ENCODE data around the gene CHORDC1.
"Not testable (repeated sequence)": the region's sequence is repeated elsewhere in the genome, so short reads cannot be mapped to it uniquely, and the experiment has no call there.

The CHORDC1 gene

GRCh38 chr11:90213322-90213721, 9.5 kb downstream of the CHORDC1 start:
- DNase-seq = no peak

DNA sequence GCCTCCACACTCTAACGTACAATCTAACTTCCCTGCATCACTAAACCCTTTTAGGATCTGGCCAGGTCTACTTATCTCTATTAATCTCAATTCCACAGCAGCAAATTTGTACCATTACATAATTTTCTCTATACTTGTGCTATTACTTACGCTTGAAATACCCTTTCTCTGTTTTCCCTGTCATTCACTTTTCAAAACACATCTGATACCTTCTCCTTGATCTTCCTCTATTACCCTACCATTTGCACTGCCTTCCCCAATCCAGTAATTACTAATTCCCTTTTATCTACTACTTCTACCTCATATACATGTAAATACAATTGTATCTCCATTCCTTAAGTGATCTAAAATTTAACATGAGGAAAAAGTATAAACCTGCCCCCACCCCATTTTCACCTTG, 14.0 kb downstream of the CHORDC1 start:
- no peak for DNase-seq

GRCh38 chr11:90207992-90208391, 14.9 kb downstream of the CHORDC1 start:
- DNase-seq = not testable (repeated sequence)

DNA sequence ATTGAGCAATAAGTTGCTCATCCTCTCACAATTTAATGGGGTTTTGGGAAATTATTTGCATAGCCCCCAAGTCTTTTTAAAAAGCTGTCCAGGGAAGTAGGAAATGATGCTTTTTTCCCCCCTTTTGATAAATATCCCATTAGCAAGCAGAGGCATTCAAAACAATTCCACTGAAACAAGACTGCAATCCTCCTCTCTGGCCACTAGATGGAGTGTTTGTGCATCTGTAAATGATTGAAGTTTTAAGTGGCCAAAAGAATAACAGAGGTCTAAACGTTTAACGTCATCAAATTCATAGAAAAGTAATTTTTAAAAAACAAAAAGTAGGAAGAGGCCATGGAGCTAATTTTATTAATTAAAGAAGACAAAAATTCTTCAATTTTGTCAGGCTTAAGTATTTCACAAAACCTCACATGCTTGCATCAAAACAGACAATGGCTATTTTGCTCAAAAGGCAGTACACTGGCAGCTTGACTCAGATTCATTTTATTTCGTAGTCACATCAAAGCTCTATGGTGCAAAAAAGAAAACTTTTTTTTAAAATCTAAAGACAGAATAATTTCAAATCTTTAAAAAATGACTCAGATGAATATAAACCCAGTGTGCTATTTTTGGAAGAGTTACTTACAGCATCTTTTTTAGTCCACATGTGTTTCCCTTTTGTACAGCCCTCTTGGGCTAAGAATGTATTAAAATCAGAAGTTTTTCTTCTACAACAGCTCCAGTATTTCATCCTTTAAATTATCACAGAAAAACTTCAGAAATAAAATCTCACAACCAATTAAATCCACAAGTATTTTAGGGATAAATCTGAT, 17.8 kb downstream of the CHORDC1 start:
- DNase-seq = peak; percentile 21

- DNase-seq = no peak
These were observed 18.4 kb downstream of the CHORDC1 start for GRCh38 chr11:90204407-90204806.

- no peak for DNase-seq
These were observed 20.5 kb downstream of the CHORDC1 start for GRCh38 chr11:90202342-90202741.

DNA sequence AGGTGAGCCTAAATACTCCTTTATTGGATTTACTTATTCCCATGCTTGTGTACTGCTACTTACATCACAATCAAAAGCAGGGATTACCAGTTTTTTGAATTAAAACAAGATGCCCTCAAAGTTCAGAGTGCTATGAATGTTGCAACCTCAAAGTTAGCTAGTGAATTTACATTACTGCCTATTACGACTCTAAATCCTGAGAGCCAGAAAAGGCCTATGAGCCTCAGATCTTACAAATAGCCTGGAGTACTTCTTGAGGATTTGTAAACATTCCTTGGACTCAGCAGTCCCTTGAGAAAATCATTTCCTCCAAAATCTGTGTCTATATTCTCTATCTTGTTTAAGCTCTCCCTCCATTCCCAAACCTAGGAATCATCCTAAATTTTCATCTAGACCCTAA, 25.5 kb downstream of the CHORDC1 start:
- no peak for DNase-seq

GRCh38 chr11:90192869-90193582, 29.8 kb downstream of the CHORDC1 start:
- DNase-seq = no peak

DNA sequence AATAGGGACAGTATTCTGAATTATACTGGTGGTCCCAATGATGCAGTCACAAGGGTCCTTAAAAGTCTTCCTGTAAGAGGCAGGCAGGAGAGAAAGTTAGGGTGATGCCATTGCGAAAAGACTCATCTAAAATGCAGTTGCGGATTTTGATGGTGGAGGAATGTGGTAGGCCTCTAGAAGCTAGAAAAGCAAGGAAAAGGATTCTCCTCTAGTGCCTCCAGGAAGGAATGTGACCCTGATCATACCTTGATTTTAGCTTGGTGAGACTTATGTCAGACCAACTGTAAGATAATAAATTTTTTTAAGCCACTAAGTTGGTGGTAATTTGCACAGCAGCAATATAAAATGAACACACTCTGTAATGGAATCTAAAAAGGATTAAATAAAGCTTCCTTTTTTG, 33.8 kb downstream of the CHORDC1 start:
- DNase-seq = no peak

DNA sequence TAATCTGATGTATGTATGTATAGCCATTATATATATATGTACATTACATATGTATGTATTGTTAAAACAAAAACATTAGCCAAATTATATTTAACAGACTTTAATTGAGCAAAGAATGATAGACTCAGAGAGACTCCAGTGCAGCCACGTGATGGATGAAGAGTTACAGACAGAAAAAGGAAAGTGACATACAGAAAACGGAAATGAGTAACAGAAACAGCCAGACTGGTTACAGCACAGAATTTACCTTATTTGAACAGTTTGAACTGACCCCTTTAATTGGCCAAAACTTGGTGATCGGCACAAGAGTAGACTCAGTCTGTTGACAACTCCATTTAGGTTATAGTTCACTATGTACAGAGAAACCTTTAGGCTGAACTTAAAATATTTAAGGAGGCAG, 35.0 kb downstream of the CHORDC1 start:
- DNase-seq = no peak

DNA sequence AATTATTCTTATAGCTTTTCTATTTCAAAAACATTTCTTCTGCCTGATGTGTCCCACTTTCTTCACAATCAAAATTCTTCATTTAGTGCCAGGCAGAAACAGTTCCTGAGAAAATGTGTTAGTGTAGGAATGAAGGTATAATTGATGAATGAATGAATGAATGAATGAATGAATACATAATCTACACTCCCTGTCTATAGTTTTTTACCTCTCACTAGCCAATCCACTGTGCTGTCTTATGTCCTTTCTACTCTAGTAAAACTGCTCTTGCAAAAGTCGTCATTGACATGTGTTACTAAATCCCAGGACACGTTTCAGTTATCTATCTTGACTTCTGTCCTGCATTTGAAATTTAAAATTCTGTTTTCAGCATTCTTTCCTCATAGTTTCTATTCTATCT, 42.9 kb downstream of the CHORDC1 start:
- no peak for DNase-seq

GRCh38 chr11:90178751-90179150, 44.1 kb downstream of the CHORDC1 start:
- no peak for DNase-seq

DNA sequence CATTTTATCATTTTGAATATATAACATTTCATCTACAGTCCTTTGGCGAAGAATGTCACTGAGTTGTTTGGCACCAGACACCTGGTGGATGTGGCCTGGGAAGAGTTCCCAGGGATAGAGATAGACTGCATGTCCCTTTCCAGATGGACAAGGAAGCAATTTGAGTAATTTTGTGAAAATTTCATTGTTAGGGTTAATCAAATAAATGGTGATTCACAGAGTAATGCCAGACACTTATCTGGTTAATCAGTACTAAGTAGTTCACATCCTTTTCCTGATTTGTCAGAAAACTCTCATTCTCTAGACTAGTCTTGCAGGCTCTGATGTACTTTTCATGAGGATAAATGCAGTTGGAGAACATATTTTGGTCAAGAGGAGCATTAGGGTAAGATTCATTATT, 46.8 kb downstream of the CHORDC1 start:
- DNase-seq = no peak

DNA sequence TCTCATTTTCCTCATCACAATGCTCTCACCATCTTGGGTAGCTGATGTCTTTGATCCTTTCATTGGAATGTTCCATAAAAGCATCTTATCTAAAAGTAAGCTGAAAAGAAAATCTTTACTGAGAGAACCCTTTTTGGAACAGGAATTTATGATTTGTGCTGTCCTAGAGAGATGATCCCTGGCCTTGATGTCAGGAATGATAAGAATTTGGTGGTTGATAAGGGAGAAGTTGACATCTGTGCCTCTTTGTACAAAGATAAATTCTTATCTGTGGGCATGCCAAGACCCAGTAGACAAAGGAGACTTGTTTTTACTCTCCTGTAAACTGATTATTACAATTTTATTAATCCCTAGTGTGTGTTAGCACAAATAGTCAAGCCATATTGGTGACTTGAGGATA, 51.5 kb downstream of the CHORDC1 start:
- DNase-seq = no peak

DNA sequence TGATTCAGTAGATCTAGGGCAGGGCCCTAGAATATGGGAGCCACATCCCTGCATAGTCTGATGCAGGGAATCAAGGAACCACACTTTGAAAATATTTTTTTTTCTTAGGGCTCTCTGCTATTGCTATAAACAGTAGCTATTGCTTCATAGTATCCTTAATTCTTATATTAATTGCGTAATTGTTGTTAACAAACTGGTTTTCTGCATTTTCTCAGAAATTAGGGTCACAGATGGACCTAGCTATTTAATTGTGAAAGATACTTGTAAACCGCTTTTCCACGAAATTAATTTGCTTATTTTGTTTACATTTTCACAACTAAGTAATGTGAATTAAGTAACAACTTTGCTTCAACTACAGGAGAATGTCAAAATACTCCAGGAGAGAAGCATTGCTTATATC, 54.3 kb downstream of the CHORDC1 start:
- no peak for DNase-seq

- not testable (repeated sequence) for DNase-seq
These were observed 55.1 kb downstream of the CHORDC1 start for GRCh38 chr11:90167704-90168103.

- not testable (repeated sequence) for DNase-seq
These were observed 55.8 kb downstream of the CHORDC1 start for GRCh38 chr11:90166982-90167573.

All from NCI-H1694 treated with DMSO at 0.1 percent for 48 hours (cell line).